ENCODE data around the gene FAM228A. TPM values are rescaled to one million over a fixed set of nuclear protein-coding genes. Genes with fewer than 3 reads are reported as not detected.
"Not testable (repeated sequence)": the region's sequence is repeated elsewhere in the genome, so short reads cannot be mapped to it uniquely, and the experiment has no call there.

Gene FAM228A
- total RNA-seq (1.7 and 3.0 TPM in 2 replicates), polyA plus RNA-seq (0.61 and 0.82 TPM in 2 replicates)

GRCh38 chr2:24174851-24175277 lies at the start of gene FAM228A:
Gene FAM228A, plus strand, starts transcription at chr2:24175053. Its CDS starts 428 bp downstream, at chr2:24175481.
- TF ChIP-seq CTCF (IDR thresholded peaks at IDR 0.05; ENCODE audit: low read depth, low read length) = no peak
- DNase-seq (ENCODE audit: low read depth in 1 of 2, low spot score in 1 of 2) = peak in 1 of 2 donors; percentile 28

GRCh38 chr2:24125956-24126355 lies 48.9 kb upstream of the FAM228A start:
- H3K27me3 ChIP-seq = no peaks in the 10 kb centered on the region
- no peak overlapping the region for H3K4me3 ChIP-seq
- no peak overlapping the region for H3K27ac ChIP-seq
- peaks cover 10% of the 10 kb centered on the region for H3K4me1 ChIP-seq (ENCODE audit: low read depth)
- H3K36me3 ChIP-seq = no peaks in the 10 kb centered on the region
- no peak for DNase-seq (ENCODE audit: low read depth in 1 of 2, low spot score in 1 of 2)
- H3K9me3 ChIP-seq (ENCODE audit: low read depth) = no peaks in the 10 kb centered on the region
- TF ChIP-seq CTCF (IDR thresholded peaks at IDR 0.05; ENCODE audit: low read depth, low read length) = no peak

More at GRCh38 chr2:24174851-24175277, at the start of gene FAM228A:
- H3K9me3 ChIP-seq (ENCODE audit: low read depth) = no peaks in the 10 kb centered on the region
- no peaks in the 10 kb centered on the region for H3K4me1 ChIP-seq (ENCODE audit: low read depth)
- no peak within 1 kb of the TSS for H3K4me3 ChIP-seq
- H3K36me3 ChIP-seq = no peaks in the 10 kb centered on the region
- H3K27ac ChIP-seq = no peak within 1 kb of the TSS
- no peaks in the 10 kb centered on the region for H3K27me3 ChIP-seq

- no peaks in the 10 kb centered on the region for H3K4me1 ChIP-seq (ENCODE audit: low read depth)
- no peaks in the 10 kb centered on the region for H3K9me3 ChIP-seq (ENCODE audit: low read depth)
- no peak for DNase-seq (ENCODE audit: low read depth in 1 of 2, low spot score in 1 of 2)
- H3K27ac ChIP-seq = no peak overlapping the region
- no peaks in the 10 kb centered on the region for H3K36me3 ChIP-seq
- no peak overlapping the region for H3K4me3 ChIP-seq
- no peaks in the 10 kb centered on the region for H3K27me3 ChIP-seq
- no peak for TF ChIP-seq CTCF (IDR thresholded peaks at IDR 0.05; ENCODE audit: low read depth, low read length)
Observed at GRCh38 chr2:24132543-24132942, 42.3 kb upstream of the FAM228A start.

DNA sequence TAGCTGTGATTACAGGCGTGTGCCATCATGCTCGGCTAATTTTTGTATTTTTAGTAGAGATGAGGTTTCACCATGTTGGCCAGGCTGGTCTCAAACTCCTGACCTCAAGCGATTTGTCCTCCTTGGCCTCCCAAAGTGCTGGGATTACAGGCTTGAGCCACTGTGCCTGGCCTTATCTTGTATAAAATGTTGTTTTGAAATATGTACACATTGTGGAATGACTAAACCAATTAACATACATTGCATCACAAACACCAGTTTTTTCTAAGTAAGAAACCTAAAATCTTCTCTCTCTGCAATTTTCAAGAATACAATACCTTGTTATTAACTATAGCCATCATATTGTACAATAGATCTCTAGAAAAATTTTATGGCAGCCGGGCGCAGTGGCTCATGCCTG lies 34.5 kb upstream of the FAM228A start:
- H3K9me3 ChIP-seq (ENCODE audit: low read depth); H3K36me3 ChIP-seq; H3K4me3 ChIP-seq; H3K4me1 ChIP-seq (ENCODE audit: low read depth); H3K27ac ChIP-seq; H3K27me3 ChIP-seq: not testable (repeated sequence)
- DNase-seq (ENCODE audit: low read depth in 1 of 2, low spot score in 1 of 2) = peak in 1 of 2 donors; percentile 41

DNA sequence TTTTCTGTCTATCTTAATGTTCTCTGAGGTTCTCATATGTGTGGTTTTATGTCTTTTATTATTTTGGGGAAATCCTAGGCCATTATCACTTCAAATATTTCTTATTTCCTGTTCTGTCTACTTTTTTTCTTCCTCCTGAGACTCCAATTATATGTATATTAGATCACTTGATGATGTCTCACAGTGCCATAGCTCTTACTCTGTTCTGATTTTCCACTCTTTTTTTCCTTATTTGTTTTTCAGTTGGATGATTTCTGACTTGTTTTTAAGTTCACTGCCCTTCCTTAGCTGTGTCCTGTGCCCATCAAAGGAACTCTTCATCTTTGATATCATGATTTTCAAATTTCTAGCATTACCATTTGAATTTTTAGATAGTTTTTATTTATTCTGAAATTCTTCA lies 27.5 kb upstream of the FAM228A start:
- DNase-seq (ENCODE audit: low read depth in 1 of 2, low spot score in 1 of 2) = no peak
- Histone ChIP-seq H3K36me3 (peaks cover 4% of the 10 kb centered on the region), H3K27me3 (no peaks in the 10 kb centered on the region), H3K4me1 (ENCODE audit: low read depth) (no peaks in the 10 kb centered on the region), H3K4me3 (no peak overlapping the region), H3K9me3 (ENCODE audit: low read depth) (no peaks in the 10 kb centered on the region), H3K27ac (no peak overlapping the region)
- TF ChIP-seq CTCF (IDR thresholded peaks at IDR 0.05; ENCODE audit: low read depth, low read length) = no peak

DNA sequence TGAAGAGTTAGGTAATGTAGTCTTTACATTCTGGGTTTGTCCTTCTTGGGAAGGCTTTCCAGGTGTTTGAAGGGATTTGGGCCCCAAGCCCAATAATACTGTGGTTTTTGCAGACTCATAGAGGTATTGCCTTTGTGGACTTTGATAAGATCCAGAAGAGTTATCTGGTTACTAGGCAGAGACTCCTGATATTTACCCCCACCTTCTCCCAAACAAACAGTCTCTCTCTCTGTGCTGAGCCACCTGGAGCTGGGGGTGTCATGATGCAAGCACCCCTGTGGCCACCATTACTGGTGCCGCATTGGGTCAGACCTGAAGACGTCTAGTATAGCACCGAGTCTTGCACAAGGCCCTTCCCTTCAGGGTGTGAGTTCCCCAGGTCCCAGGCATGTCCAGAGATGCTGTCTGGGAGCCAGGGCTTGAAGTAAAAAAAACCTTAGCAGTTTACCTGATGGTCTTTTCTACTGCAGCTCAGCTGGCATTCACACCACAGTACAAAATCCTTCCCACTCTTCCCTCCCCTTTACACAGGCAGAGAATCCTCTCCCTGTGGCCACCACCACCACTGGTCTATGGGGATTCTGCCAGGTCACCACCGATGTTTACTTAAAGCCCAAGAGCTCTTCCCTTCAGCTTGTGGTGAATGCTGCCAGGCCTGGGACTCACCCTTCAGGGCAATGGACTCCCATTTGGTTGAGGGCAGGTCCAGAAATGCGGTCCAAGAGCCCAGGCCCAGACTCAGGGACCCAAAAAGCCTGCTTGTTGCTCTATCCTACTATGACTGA lies 22.2 kb upstream of the FAM228A start:
- DNase-seq (ENCODE audit: low read depth in 1 of 2, low spot score in 1 of 2) = no peak
- Histone ChIP-seq H3K36me3 (peaks cover 4% of the 10 kb centered on the region), H3K27ac (no peak overlapping the region), H3K4me1 (ENCODE audit: low read depth) (no peaks in the 10 kb centered on the region), H3K9me3 (ENCODE audit: low read depth) (no peaks in the 10 kb centered on the region), H3K4me3 (no peak overlapping the region), H3K27me3 (no peaks in the 10 kb centered on the region)
- TF ChIP-seq CTCF (IDR thresholded peaks at IDR 0.05; ENCODE audit: low read depth, low read length) = no peak
